ENCODE data around the gene COMP.

The COMP gene

GRCh38 chr19:18746401-18747325 lies 44.4 kb downstream of the COMP start:
- Mint-ChIP-seq H3K27ac (no peak overlapping the region), H3K36me3 (ENCODE audit: low read depth) (no peaks in the 10 kb centered on the region), H3K9me3 (no peaks in the 10 kb centered on the region), H3K4me1 (ENCODE audit: low read depth) (no peaks in the 10 kb centered on the region), H3K4me3 (no peak overlapping the region), H3K27me3 (ENCODE audit: low read depth) (no peaks in the 10 kb centered on the region)
- no peak for DNase-seq (ENCODE audit: low spot score)

DNA sequence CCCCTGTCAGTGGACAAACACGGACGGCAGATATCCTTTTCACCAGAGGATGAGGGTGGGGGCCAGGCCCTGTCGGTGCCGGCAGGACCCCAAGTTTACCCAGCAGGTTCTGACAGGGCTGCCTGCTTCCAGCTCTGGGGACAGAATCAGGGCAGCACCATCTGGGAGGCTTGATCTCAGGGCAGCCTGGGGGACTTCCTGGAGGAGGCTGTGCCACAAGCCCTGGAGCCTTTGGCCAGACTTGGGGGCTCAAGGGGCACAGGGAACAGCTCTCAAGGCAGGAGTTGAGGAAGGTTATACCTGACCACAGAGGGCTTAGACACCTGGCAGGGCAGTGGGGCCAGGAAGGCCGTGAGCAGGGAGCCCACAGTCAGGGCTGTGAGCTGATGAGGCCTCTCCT lies 45.2 kb downstream of the COMP start:
- no peaks in the 10 kb centered on the region for H3K9me3 Mint-ChIP-seq
- H3K4me1 Mint-ChIP-seq (ENCODE audit: low read depth) = no peaks in the 10 kb centered on the region
- H3K4me3 Mint-ChIP-seq = no peak overlapping the region
- H3K36me3 Mint-ChIP-seq (ENCODE audit: low read depth) = no peaks in the 10 kb centered on the region
- H3K27me3 Mint-ChIP-seq (ENCODE audit: low read depth) = no peaks in the 10 kb centered on the region
- DNase-seq (ENCODE audit: low spot score) = no peak
- H3K27ac Mint-ChIP-seq = no peak overlapping the region

DNA sequence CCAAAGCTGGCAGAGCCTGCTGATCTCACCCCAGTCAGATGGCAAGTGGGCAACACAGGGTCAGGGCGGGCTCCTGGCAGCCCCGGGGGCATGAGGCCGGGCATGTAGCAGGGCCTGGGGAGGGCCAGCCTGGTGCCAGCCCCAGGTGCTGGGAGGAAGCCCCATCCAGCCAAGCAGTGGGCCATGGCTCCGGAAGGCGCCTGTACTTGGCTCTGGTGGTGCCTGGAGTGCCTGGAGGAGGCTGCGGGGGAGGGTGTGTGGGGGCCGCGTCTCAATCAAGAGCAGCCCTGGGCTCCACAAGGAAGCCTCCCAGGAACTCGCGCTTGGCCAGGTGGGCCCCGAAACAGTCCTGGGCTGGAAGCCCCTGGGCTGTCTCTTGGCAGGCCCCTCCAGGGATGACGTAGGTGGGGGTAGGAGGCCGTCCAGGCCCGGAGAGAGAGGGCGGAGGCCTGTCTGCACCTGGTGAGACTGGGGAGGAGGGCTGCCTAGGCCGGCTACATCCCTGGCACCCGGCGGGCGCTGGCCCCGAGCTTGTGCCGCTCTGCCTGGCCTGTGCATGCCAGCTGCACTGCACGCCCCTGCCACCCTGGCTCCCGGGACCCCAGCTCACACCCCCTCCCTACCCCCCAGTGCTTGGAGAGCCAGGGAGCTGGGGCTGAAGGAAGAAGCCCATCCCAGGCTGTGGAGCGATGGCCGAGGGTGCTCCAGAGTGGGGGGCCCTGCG lies 45.9 kb downstream of the COMP start:
- no peaks in the 10 kb centered on the region for H3K9me3 Mint-ChIP-seq
- no peaks in the 10 kb centered on the region for H3K4me1 Mint-ChIP-seq (ENCODE audit: low read depth)
- no peaks in the 10 kb centered on the region for H3K27me3 Mint-ChIP-seq (ENCODE audit: low read depth)
- H3K36me3 Mint-ChIP-seq (ENCODE audit: low read depth) = no peaks in the 10 kb centered on the region
- H3K4me3 Mint-ChIP-seq = no peak overlapping the region
- no peak overlapping the region for H3K27ac Mint-ChIP-seq
- DNase-seq (ENCODE audit: low spot score) = no peak

DNA sequence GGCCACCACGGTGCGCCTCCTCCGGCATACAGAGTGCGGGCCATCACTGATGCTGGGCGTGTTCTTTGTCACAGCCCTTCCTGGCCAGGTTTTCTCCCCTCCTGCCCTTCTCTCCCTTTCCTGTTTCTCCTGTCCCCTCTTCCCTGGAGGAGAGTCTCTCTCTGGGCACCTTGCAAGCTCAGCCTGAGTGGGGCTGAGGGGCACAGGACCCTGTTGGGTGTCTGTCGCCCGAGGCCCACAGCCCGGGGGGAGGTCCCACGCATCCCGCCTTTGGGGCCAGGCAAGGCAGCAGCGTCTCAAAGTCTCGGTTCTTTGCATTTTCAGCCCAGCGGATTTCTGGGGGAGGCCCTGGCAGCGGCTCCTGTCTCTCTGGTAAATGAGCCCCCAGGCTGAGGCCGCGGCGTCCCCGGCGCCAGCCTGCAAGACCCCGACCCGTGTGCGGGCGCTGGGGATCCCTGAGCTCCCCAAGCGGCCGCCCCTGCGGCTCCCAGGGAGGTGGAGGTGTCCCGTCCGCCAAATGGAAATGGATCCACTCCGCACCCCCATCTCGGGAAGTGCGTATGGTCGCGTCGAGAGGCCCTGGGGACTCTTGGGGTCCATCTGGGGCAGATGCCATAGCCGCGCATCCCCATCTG lies 47.2 kb downstream of the COMP start:
- no peak overlapping the region for H3K4me3 Mint-ChIP-seq
- DNase-seq (ENCODE audit: low spot score) = no peak
- H3K27ac Mint-ChIP-seq = no peak overlapping the region
- no peaks in the 10 kb centered on the region for H3K27me3 Mint-ChIP-seq (ENCODE audit: low read depth)
- no peaks in the 10 kb centered on the region for H3K36me3 Mint-ChIP-seq (ENCODE audit: low read depth)
- H3K9me3 Mint-ChIP-seq = no peaks in the 10 kb centered on the region
- no peaks in the 10 kb centered on the region for H3K4me1 Mint-ChIP-seq (ENCODE audit: low read depth)

DNA sequence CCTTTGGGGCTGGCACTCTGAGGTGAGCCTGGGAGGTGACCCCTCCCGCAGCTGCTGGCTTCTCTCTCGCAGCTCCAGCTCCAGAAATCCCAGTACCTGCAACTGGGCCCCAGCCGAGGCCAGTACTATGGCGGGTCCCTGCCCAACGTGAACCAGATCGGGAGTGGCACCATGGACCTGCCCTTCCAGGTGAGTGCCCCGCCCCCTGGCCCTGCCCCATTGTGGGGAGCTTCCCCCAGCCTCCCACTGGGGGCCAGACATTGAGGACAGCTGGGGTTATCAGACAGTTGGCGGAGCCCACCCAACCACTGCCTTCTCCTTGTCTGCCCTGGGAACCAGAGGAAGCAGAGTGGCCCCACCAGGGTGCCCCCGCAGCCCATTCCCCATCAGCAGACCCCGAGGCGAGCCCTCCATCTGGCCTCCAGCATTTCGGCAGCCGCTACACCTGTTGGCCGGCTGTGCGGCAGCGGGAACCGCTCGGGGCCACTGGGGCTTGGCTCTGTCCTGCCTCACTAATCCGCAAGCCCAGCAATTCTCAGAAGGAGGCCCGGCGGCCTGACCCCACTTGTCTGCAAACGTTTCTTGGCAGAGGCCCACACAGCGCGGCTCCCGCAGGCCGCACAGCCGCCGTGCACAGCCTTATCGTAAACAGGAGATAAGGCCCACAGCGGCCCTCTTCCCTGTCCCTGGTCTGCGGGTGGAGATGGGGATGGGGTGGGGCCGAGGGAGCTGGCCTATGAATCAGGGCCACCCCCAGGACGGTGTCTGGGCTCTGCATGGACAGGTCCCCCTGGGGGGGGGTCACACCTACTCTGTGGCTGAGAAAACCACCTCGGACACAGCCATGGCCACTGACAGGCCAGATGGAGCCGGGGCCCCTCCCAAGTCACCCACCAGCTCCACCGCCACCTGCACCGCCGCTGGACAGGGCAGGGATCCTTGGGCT lies 48.0 kb downstream of the COMP start:
- Mint-ChIP-seq H3K9me3 (no peaks in the 10 kb centered on the region), H3K36me3 (ENCODE audit: low read depth) (no peaks in the 10 kb centered on the region), H3K4me1 (ENCODE audit: low read depth) (no peaks in the 10 kb centered on the region), H3K27me3 (ENCODE audit: low read depth) (no peaks in the 10 kb centered on the region), H3K4me3 (no peak overlapping the region), H3K27ac (no peak overlapping the region)
- DNase-seq (ENCODE audit: low spot score) = no peak

- no peaks in the 10 kb centered on the region for H3K27me3 Mint-ChIP-seq (ENCODE audit: low read depth)
- no peak overlapping the region for H3K27ac Mint-ChIP-seq
- H3K9me3 Mint-ChIP-seq = no peaks in the 10 kb centered on the region
- no peaks in the 10 kb centered on the region for H3K36me3 Mint-ChIP-seq (ENCODE audit: low read depth)
- DNase-seq (ENCODE audit: low spot score) = no peak
- no peaks in the 10 kb centered on the region for H3K4me1 Mint-ChIP-seq (ENCODE audit: low read depth)
- H3K4me3 Mint-ChIP-seq = no peak overlapping the region
Measured at GRCh38 chr19:18742324-18742723, 48.8 kb downstream of the COMP start.

GRCh38 chr19:18741124-18742121 lies 49.7 kb downstream of the COMP start:
- no peak for DNase-seq (ENCODE audit: low spot score)
- H3K9me3 Mint-ChIP-seq = no peaks in the 10 kb centered on the region
- no peaks in the 10 kb centered on the region for H3K27me3 Mint-ChIP-seq (ENCODE audit: low read depth)
- H3K4me3 Mint-ChIP-seq = no peak overlapping the region
- no peak overlapping the region for H3K27ac Mint-ChIP-seq
- H3K36me3 Mint-ChIP-seq (ENCODE audit: low read depth) = no peaks in the 10 kb centered on the region
- H3K4me1 Mint-ChIP-seq (ENCODE audit: low read depth) = no peaks in the 10 kb centered on the region

DNA sequence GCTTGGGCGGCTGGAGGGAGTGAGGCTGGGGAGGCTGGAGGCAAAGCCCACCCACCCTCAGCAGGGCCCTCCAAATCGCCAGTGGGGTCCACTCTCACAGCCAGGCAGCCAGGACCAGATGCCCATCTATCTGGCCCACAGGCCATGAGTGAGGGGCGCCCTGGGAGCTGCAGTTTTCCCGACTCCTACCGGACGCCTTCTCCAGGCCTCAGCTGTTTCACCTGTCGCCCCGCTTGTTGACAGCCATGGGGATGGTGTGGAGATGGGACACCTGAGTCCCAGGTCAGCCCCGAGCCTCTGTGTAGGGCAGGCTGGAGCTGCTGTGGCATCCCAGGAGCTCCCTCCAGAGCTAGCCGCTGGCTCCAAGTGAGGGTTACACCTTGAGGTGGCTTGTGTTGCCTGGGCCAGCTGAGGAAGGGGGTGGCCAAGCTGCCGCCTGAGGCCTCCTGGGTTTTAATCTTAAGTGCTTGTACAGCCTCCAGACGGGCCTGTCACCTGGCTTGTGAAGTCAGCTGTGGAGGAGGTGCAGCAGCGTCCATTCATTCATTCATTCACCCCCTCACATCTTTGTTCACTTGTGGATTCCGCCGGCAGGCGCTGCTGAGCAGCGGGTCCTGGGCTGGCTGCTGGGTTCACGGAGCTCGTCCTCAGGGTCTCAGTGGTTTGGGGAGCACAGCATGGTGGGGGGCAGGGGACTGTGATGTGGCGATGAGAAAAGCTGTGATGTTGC lies 52.0 kb downstream of the COMP start:
- Mint-ChIP-seq H3K27ac (no peak overlapping the region), H3K36me3 (ENCODE audit: low read depth) (no peaks in the 10 kb centered on the region), H3K4me1 (ENCODE audit: low read depth) (no peaks in the 10 kb centered on the region), H3K27me3 (ENCODE audit: low read depth) (no peaks in the 10 kb centered on the region), H3K4me3 (no peak overlapping the region), H3K9me3 (no peaks in the 10 kb centered on the region)
- DNase-seq (ENCODE audit: low spot score) = no peak

- Mint-ChIP-seq H3K4me1 (ENCODE audit: low read depth) (no peaks in the 10 kb centered on the region), H3K27me3 (ENCODE audit: low read depth) (no peaks in the 10 kb centered on the region), H3K4me3 (no peak overlapping the region), H3K9me3 (no peaks in the 10 kb centered on the region), H3K27ac (no peak overlapping the region), H3K36me3 (ENCODE audit: low read depth) (no peaks in the 10 kb centered on the region)
- DNase-seq (ENCODE audit: low spot score) = no peak
Measured at GRCh38 chr19:18737954-18738351, 53.2 kb downstream of the COMP start.

DNA sequence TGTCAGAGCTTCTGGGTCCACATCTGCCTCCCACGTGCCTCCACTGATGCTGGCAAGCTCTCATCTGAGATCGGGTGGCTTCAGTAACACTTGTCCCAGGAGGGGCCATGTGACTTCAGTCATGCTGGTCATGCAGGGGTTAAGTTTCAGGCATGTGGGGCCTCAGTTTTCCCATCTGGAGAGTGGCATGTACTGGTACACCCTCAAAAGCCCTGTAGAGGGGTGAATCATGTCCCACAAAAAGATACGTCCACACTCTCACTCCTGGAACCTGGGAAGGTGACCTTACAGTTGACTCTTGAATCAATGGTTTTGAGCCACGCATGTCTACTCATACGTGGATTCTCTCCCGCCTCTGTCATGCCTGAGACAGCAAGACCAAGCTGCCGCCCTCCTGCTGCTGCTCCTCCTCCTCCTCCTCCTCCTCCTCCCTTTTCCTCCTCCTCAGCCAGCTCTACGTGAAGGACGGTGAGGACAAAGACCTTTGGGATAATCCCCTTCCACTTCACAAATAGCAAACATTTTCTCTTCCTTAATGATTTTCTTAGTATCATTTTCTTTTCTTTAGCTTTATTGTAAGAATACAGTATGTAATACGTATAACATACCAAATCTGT lies 53.7 kb downstream of the COMP start:
- DNase-seq (ENCODE audit: low spot score) = no peak
- no peak overlapping the region for H3K27ac Mint-ChIP-seq
- H3K9me3 Mint-ChIP-seq = no peaks in the 10 kb centered on the region
- no peaks in the 10 kb centered on the region for H3K36me3 Mint-ChIP-seq (ENCODE audit: low read depth)
- H3K27me3 Mint-ChIP-seq (ENCODE audit: low read depth) = no peaks in the 10 kb centered on the region
- H3K4me1 Mint-ChIP-seq (ENCODE audit: low read depth) = no peaks in the 10 kb centered on the region
- no peak overlapping the region for H3K4me3 Mint-ChIP-seq

GRCh38 chr19:18736415-18737336 lies 54.4 kb downstream of the COMP start:
- Mint-ChIP-seq H3K27me3 (ENCODE audit: low read depth) (no peaks in the 10 kb centered on the region), H3K36me3 (ENCODE audit: low read depth) (no peaks in the 10 kb centered on the region), H3K4me1 (ENCODE audit: low read depth) (no peaks in the 10 kb centered on the region), H3K4me3 (no peak overlapping the region), H3K27ac (no peak overlapping the region), H3K9me3 (no peaks in the 10 kb centered on the region)
- DNase-seq (ENCODE audit: low spot score) = no peak
